Adrenal gland (tissue), 5 donors: ENCODE measurements around the gene KCND1.

Source experiments
- POLR2A ChIP-seq, 2 donors: fragments of 450-650 bp; IDR thresholded peaks; one replicate each; pipeline ENCODE4 v1.6.1; 2017; ENCODE audit warnings: antibody characterized with exemption in 2 of 2, mild to moderate bottlenecking in 2 of 2, moderate library complexity in 1 of 2
- TF ChIP-seq, protein P1 (sequence below), 6 experiments: fragments of 450-650 bp in 4 of 6; fragments of 200-600 bp in 2 of 6; sonication (generic) in 1 of 6; IDR thresholded peaks; 1 replicate in 5 of 6; 2 replicates in 1 of 6; pipeline versions ENCODE4 v1.5.1 to v1.8.0; 2016 to 2021; ENCODE audit warnings: antibody characterized with exemption in 6 of 6, mild to moderate bottlenecking in 2 of 6, moderate library complexity in 1 of 6
- donor health status: DM: no; HTN: no; CAD: no.

DNA sequence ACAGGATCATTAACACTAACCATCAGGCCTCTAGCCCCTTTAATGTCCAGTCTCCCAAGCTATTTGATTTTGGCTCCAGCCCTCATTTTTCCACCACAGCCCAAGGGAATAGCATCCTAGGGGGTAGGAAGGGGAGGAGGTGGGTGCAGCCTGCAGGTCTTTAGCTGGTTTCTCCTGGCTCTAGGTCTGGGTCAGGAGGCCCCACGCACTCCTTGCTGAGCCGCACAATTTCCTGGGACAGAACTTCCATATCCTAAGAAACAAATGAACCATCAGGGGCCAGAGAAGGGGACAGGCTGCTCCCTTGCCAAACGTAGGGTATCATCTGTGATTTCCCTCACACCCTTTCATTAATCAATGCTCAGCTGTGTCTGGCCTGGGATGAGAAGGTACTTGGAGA lies 2.4 kb upstream of the KCND1 start:
- TF ChIP-seq, protein P1, sequence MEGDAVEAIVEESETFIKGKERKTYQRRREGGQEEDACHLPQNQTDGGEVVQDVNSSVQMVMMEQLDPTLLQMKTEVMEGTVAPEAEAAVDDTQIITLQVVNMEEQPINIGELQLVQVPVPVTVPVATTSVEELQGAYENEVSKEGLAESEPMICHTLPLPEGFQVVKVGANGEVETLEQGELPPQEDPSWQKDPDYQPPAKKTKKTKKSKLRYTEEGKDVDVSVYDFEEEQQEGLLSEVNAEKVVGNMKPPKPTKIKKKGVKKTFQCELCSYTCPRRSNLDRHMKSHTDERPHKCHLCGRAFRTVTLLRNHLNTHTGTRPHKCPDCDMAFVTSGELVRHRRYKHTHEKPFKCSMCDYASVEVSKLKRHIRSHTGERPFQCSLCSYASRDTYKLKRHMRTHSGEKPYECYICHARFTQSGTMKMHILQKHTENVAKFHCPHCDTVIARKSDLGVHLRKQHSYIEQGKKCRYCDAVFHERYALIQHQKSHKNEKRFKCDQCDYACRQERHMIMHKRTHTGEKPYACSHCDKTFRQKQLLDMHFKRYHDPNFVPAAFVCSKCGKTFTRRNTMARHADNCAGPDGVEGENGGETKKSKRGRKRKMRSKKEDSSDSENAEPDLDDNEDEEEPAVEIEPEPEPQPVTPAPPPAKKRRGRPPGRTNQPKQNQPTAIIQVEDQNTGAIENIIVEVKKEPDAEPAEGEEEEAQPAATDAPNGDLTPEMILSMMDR (IDR thresholded peaks at IDR 0.05), result no peak
- no peak for TF ChIP-seq POLR2A (IDR thresholded peaks at IDR 0.05)
